ENCODE data around the gene HBA1. TPM values are rescaled to one million over a fixed set of nuclear protein-coding genes. Genes with fewer than 3 reads are reported as not detected.

HBA1 gene
- total RNA-seq, 2 experiments from 2014 or later = not detected

DNA sequence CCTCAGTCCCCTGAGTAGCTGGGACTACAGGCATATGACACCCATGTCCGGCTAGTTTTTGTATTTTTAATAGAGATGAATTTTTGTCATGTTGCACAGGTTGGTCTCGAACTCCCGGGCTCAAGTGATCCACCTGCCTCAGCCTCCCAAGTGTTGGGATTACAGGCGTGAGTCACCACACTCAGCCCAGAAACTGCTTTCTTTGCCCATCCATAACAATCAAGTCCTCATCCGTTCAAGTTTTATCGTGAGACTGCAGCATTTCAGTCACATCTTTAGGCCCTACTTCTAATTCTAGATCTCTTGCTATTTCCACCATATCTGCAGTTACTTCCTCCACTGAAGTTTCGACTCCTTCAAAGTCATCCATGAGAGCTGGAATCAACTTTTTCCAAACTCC lies 44.4 kb upstream of the HBA1 start:
- Histone ChIP-seq H3K79me2 (ENCODE audit: insufficient read depth, low read depth, low read length) (peaks cover 33% of the 10 kb centered on the region), H3K4me2 (ENCODE audit: low read length) (no peak overlapping the region), H4K20me1 (ENCODE audit: insufficient read depth, low read length) (no peaks in the 10 kb centered on the region), H3K9me3 (ENCODE audit: low read length) (no peaks in the 10 kb centered on the region), H2AFZ (ENCODE audit: low read length) (no peak overlapping the region), H3K4me3 (ENCODE audit: low read depth, low read length, poor library complexity, severe bottlenecking) (no peak overlapping the region), H3K4me1 (ENCODE audit: insufficient read depth, low read length, poor library complexity, severe bottlenecking) (peaks cover 6% of the 10 kb centered on the region), H3K27ac (ENCODE audit: low read depth, low read length, poor library complexity, severe bottlenecking) (no peak overlapping the region), H3K36me3 (ENCODE audit: insufficient read depth, low read length) (peaks cover 8% of the 10 kb centered on the region; the same call in 1 of the 2 replicates), H3K9me2 (ENCODE audit: insufficient read depth, low read length) (no peaks in the 10 kb centered on the region)
- BruUV-seq (replicated peaks) = no TSS peak
- TF ChIP-seq EZH2phosphoT487 (IDR thresholded peaks at IDR 0.05; ENCODE audit: borderline replicate concordance, low read depth, low read length) = no peak
- TF ChIP-seq, protein P1, sequence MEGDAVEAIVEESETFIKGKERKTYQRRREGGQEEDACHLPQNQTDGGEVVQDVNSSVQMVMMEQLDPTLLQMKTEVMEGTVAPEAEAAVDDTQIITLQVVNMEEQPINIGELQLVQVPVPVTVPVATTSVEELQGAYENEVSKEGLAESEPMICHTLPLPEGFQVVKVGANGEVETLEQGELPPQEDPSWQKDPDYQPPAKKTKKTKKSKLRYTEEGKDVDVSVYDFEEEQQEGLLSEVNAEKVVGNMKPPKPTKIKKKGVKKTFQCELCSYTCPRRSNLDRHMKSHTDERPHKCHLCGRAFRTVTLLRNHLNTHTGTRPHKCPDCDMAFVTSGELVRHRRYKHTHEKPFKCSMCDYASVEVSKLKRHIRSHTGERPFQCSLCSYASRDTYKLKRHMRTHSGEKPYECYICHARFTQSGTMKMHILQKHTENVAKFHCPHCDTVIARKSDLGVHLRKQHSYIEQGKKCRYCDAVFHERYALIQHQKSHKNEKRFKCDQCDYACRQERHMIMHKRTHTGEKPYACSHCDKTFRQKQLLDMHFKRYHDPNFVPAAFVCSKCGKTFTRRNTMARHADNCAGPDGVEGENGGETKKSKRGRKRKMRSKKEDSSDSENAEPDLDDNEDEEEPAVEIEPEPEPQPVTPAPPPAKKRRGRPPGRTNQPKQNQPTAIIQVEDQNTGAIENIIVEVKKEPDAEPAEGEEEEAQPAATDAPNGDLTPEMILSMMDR (conservative IDR thresholded peaks at IDR 0.05; ENCODE audit: low read length) = no peak
- CTCF ChIA-PET (ENCODE audit: unreplicated experiment) = no interaction called here
- no peak for DNase-seq (ENCODE audit: low spot score)
- intact Hi-C loops (cut with micrococcal nuclease; ENCODE audit: unreplicated experiment) = no loop called here
- POLR2A ChIA-PET = no interaction called here

DNA sequence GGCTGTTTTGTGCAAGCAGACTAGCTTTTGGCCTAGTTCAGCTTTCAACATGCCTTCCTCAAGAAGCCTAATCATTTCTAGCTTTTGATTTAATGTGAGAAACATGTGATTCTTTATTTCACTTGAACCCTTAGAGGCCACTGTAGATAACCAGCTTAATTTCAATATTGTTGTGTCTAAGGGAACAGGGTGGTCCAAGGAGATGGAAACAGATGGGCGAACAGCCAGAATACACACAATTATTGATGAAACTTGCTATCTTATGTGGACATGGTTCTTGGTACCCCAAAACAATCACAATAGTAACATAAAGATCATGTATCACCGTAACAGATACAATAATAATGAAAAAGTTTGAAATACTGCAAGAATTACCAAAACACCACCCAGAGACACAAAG lies 42.8 kb upstream of the HBA1 start:
- no peaks in the 10 kb centered on the region for H4K20me1 ChIP-seq (ENCODE audit: insufficient read depth, low read length)
- H3K9me2 ChIP-seq (ENCODE audit: insufficient read depth, low read length) = no peaks in the 10 kb centered on the region
- intact Hi-C loops (cut with micrococcal nuclease; ENCODE audit: unreplicated experiment) = no loop called here
- H3K27ac ChIP-seq (ENCODE audit: low read depth, low read length, poor library complexity, severe bottlenecking) = no peak overlapping the region
- no peak overlapping the region for H3K4me3 ChIP-seq (ENCODE audit: low read depth, low read length, poor library complexity, severe bottlenecking)
- no peaks in the 10 kb centered on the region for H3K9me3 ChIP-seq (ENCODE audit: low read length)
- no peak for DNase-seq (ENCODE audit: low spot score)
- H3K4me1 ChIP-seq (ENCODE audit: insufficient read depth, low read length, poor library complexity, severe bottlenecking) = peaks cover 10% of the 10 kb centered on the region
- H3K36me3 ChIP-seq (ENCODE audit: insufficient read depth, low read length) = peaks cover 8% of the 10 kb centered on the region; the same call in 1 of the 2 replicates
- BruUV-seq (replicated peaks) = TSS peak; percentile 43
- ChIA-PET POLR2A (interaction anchor here (0.8 kb wide), 1 partner anchor 16 kb away, joined by 3 read pairs; no protein-coding TSS in a partner anchor), CTCF (ENCODE audit: unreplicated experiment) (no interaction called here)
- H3K4me2 ChIP-seq (ENCODE audit: low read length) = no peak overlapping the region
- peaks cover 43% of the 10 kb centered on the region for H3K79me2 ChIP-seq (ENCODE audit: insufficient read depth, low read depth, low read length)
- H2AFZ ChIP-seq (ENCODE audit: low read length) = no peak overlapping the region
- TF ChIP-seq EZH2phosphoT487 (IDR thresholded peaks at IDR 0.05; ENCODE audit: borderline replicate concordance, low read depth, low read length) = no peak
- TF ChIP-seq, protein P1 (conservative IDR thresholded peaks at IDR 0.05; ENCODE audit: low read length) = no peak

- H3K9me3 ChIP-seq (ENCODE audit: low read length) = no peaks in the 10 kb centered on the region
- H3K9me2 ChIP-seq (ENCODE audit: insufficient read depth, low read length) = no peaks in the 10 kb centered on the region
- intact Hi-C loops (cut with micrococcal nuclease; ENCODE audit: unreplicated experiment) = no loop called here
- peak overlapping the region; percentile 68 for H3K27ac ChIP-seq (ENCODE audit: low read depth, low read length, poor library complexity, severe bottlenecking)
- CTCF ChIA-PET (ENCODE audit: unreplicated experiment) = no interaction called here
- POLR2A ChIA-PET = interaction anchor here (0.7 to 0.8 kb wide), 2 partner anchors 13 to 233 kb away, joined by 3 to 4 read pairs; no protein-coding TSS in a partner anchor
- H3K4me1 ChIP-seq (ENCODE audit: insufficient read depth, low read length, poor library complexity, severe bottlenecking) = peaks cover 10% of the 10 kb centered on the region
- H3K4me3 ChIP-seq (ENCODE audit: low read depth, low read length, poor library complexity, severe bottlenecking) = peak overlapping the region; percentile 83
- TF ChIP-seq, protein P1 (conservative IDR thresholded peaks at IDR 0.05; ENCODE audit: low read length) = no peak
- no peak for TF ChIP-seq EZH2phosphoT487 (IDR thresholded peaks at IDR 0.05; ENCODE audit: borderline replicate concordance, low read depth, low read length)
- peak; percentile 56 for DNase-seq (ENCODE audit: low spot score)
- no TSS peak for BruUV-seq (replicated peaks)
- peak overlapping the region; percentile 64 for H3K4me2 ChIP-seq (ENCODE audit: low read length)
- no peaks in the 10 kb centered on the region for H3K36me3 ChIP-seq (ENCODE audit: insufficient read depth, low read length)
- H2AFZ ChIP-seq (ENCODE audit: low read length) = peak overlapping the region; percentile 67
- H4K20me1 ChIP-seq (ENCODE audit: insufficient read depth, low read length) = no peaks in the 10 kb centered on the region
- peaks cover 43% of the 10 kb centered on the region for H3K79me2 ChIP-seq (ENCODE audit: insufficient read depth, low read depth, low read length)
Measured at GRCh38 chr16:138049-138417, 38.4 kb upstream of the HBA1 start.
